ENCODE measurements around the gene TUBB1.

TUBB1 gene

GRCh38 chr20:59071216-59071615 is 52.0 kb downstream of the TUBB1 start:
- H3F3A ChIP-seq (ENCODE audit: low read depth) = no peaks in the 10 kb centered on the region
- no peaks in the 10 kb centered on the region for H3K79me2 ChIP-seq (ENCODE audit: insufficient read depth, low read length)
- TF ChIP-seq CTCF (conservative IDR thresholded peaks at IDR 0.05; ENCODE audit: low read length) (no peak), EZH2phosphoT487 (IDR thresholded peaks at IDR 0.05; ENCODE audit: borderline replicate concordance) (no peak)
- no peaks in the 10 kb centered on the region for H3K9me3 ChIP-seq (ENCODE audit: insufficient read depth, low read depth, low read length)
- no peaks in the 10 kb centered on the region for H3K9me2 ChIP-seq (replicated peaks; ENCODE audit: low read depth, low read length)
- H3K36me3 ChIP-seq (ENCODE audit: insufficient read depth, low read length) = no peaks in the 10 kb centered on the region
- no peaks in the 10 kb centered on the region for H3K4me1 ChIP-seq (ENCODE audit: insufficient read depth, low read length, poor library complexity, severe bottlenecking)
- H3K27me3 ChIP-seq (ENCODE audit: insufficient read depth, low read length, poor library complexity, severe bottlenecking) = no peaks in the 10 kb centered on the region
- H3K4me3 ChIP-seq (ENCODE audit: low read length, poor library complexity, severe bottlenecking) = no peak overlapping the region
- H3K9ac ChIP-seq (ENCODE audit: low read depth, low read length, poor library complexity, severe bottlenecking) = no peak overlapping the region
- H4K20me1 ChIP-seq (ENCODE audit: insufficient read depth, low read length, poor library complexity, severe bottlenecking) = no peaks in the 10 kb centered on the region
- no peak overlapping the region for H2AFZ ChIP-seq (ENCODE audit: low read length)
- no peak overlapping the region for H3K4me2 ChIP-seq (ENCODE audit: low read depth, low read length, poor library complexity, severe bottlenecking)

- Histone ChIP-seq H3F3A (ENCODE audit: low read depth) (no peaks in the 10 kb centered on the region), H3K9me3 (ENCODE audit: insufficient read depth, low read depth, low read length) (no peaks in the 10 kb centered on the region), H3K9me2 (replicated peaks; ENCODE audit: low read depth, low read length) (no peaks in the 10 kb centered on the region), H3K36me3 (ENCODE audit: insufficient read depth, low read length) (no peaks in the 10 kb centered on the region), H2AFZ (ENCODE audit: low read length) (no peak overlapping the region), H3K4me2 (ENCODE audit: low read depth, low read length, poor library complexity, severe bottlenecking) (no peak overlapping the region), H3K27me3 (ENCODE audit: insufficient read depth, low read length, poor library complexity, severe bottlenecking) (no peaks in the 10 kb centered on the region), H3K4me3 (ENCODE audit: low read length, poor library complexity, severe bottlenecking) (no peak overlapping the region), H3K9ac (ENCODE audit: low read depth, low read length, poor library complexity, severe bottlenecking) (no peak overlapping the region), H4K20me1 (ENCODE audit: insufficient read depth, low read length, poor library complexity, severe bottlenecking) (no peaks in the 10 kb centered on the region), H3K79me2 (ENCODE audit: insufficient read depth, low read length) (no peaks in the 10 kb centered on the region), H3K4me1 (ENCODE audit: insufficient read depth, low read length, poor library complexity, severe bottlenecking) (no peaks in the 10 kb centered on the region)
- TF ChIP-seq CTCF (conservative IDR thresholded peaks at IDR 0.05; ENCODE audit: low read length) (no peak), EZH2phosphoT487 (IDR thresholded peaks at IDR 0.05; ENCODE audit: borderline replicate concordance) (no peak)
Measured at GRCh38 chr20:59073582-59073981, 54.4 kb downstream of the TUBB1 start.

GRCh38 chr20:59074456-59074855 is 55.2 kb downstream of the TUBB1 start:
- no peaks in the 10 kb centered on the region for H3K27me3 ChIP-seq (ENCODE audit: insufficient read depth, low read length, poor library complexity, severe bottlenecking)

More at GRCh38 chr20:59074456-59074855, 55.2 kb downstream of the TUBB1 start:
- Histone ChIP-seq H3K4me2 (ENCODE audit: low read depth, low read length, poor library complexity, severe bottlenecking) (no peak overlapping the region), H2AFZ (ENCODE audit: low read length) (no peak overlapping the region), H3K9ac (ENCODE audit: low read depth, low read length, poor library complexity, severe bottlenecking) (no peak overlapping the region), H4K20me1 (ENCODE audit: insufficient read depth, low read length, poor library complexity, severe bottlenecking) (no peaks in the 10 kb centered on the region), H3K4me1 (ENCODE audit: insufficient read depth, low read length, poor library complexity, severe bottlenecking) (no peaks in the 10 kb centered on the region), H3K9me2 (replicated peaks; ENCODE audit: low read depth, low read length) (no peaks in the 10 kb centered on the region), H3K36me3 (ENCODE audit: insufficient read depth, low read length) (no peaks in the 10 kb centered on the region), H3F3A (ENCODE audit: low read depth) (no peaks in the 10 kb centered on the region), H3K79me2 (ENCODE audit: insufficient read depth, low read length) (no peaks in the 10 kb centered on the region), H3K9me3 (ENCODE audit: insufficient read depth, low read depth, low read length) (no peaks in the 10 kb centered on the region), H3K4me3 (ENCODE audit: low read length, poor library complexity, severe bottlenecking) (no peak overlapping the region)
- TF ChIP-seq EZH2phosphoT487 (IDR thresholded peaks at IDR 0.05; ENCODE audit: borderline replicate concordance) = no peak
- no peak for TF ChIP-seq CTCF (conservative IDR thresholded peaks at IDR 0.05; ENCODE audit: low read length)

Measured in Loucy (cell line).